ENCODE data around the gene IRX5. TPM values are rescaled to one million over a fixed set of nuclear protein-coding genes. Genes with fewer than 3 reads are reported as not detected.

The IRX5 gene
- total and polyA plus RNA-seq, 2 donors (not counting 1 experiment from before 2014, with no cell fraction given), result 0.05 to 0.17 TPM

DNA sequence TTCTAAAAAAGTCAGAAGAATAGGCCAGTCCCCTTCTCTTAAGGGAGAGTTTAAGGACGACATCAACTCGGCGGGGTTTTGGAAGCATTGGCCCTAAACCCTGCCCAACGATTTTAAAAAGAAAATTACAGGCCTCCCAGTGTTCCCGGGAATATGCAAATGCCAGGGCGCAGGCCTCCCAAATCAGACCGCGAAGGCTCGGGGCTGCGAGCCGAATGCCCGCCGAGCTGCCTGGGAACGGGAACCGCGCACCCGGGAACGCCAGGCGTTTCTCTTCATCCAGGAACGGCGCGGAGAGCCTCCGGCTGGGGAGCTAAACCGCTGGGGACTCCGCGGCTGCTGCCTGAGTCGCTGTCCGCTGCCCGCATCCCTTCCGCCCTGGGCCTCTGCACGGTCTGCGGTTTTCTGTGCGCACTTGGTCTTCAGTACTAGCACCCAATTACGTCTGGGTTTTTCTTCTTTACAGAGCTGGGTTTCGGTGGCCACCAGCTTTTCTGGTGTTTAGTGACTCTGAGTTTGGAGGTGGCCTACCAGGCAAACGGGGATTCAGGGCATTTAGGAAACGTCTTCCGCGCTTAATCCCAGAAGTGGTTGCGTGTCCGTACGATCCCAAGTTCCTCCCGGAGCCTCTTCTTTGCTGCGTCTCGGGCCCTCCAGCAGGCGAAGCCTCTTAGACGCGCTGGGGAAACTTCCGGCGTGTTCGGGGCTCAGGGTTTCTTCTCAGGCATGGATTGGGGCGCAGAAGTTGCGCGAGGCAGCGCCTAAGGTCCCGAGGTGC is 5.7 kb downstream of the IRX5 start:
- Histone ChIP-seq H3K36me3 (ENCODE audit: control insufficient read depth, insufficient read depth, low read length) (no peaks in the 10 kb centered on the region), H3K9ac (ENCODE audit: insufficient read depth, low read length) (no peak overlapping the region), H3K79me2 (ENCODE audit: control insufficient read depth, insufficient read depth, low read length) (no peaks in the 10 kb centered on the region), H3K27me3 (ENCODE audit: control insufficient read depth, insufficient read depth, low read length) (peaks cover 69% of the 10 kb centered on the region), H2AFZ (ENCODE audit: low read length) (no peak overlapping the region), H3K4me3 (replicated peaks in 1 of 4; ENCODE audit: control extremely low read depth in 1 of 4, insufficient read depth in 1 of 4, low read depth in 3 of 4, low read length in 4 of 4) (no peak overlapping the region), H3K4me1 (ENCODE audit: control insufficient read depth, extremely low read depth, insufficient read depth, low read length) (no peaks in the 10 kb centered on the region), H3K4me2 (ENCODE audit: extremely low read depth, insufficient read depth, low read length) (no peak overlapping the region), H4K20me1 (ENCODE audit: control insufficient read depth, extremely low read depth, insufficient read depth, low read length) (no peaks in the 10 kb centered on the region), H3K27ac (ENCODE audit: insufficient read depth, low read length) (no peak overlapping the region), H3K9me3 (ENCODE audit: control insufficient read depth, insufficient read depth, low read depth, low read length) (no peaks in the 10 kb centered on the region)
- DNase-seq (ENCODE audit: low read depth in 2 of 2), result peak in 1 of 2 donors; percentile 77
- peak; percentile 34 for TF ChIP-seq EZH2 (IDR thresholded peaks at IDR 0.05; ENCODE audit: low read length, missing control alignments)
- TF ChIP-seq, protein P1, sequence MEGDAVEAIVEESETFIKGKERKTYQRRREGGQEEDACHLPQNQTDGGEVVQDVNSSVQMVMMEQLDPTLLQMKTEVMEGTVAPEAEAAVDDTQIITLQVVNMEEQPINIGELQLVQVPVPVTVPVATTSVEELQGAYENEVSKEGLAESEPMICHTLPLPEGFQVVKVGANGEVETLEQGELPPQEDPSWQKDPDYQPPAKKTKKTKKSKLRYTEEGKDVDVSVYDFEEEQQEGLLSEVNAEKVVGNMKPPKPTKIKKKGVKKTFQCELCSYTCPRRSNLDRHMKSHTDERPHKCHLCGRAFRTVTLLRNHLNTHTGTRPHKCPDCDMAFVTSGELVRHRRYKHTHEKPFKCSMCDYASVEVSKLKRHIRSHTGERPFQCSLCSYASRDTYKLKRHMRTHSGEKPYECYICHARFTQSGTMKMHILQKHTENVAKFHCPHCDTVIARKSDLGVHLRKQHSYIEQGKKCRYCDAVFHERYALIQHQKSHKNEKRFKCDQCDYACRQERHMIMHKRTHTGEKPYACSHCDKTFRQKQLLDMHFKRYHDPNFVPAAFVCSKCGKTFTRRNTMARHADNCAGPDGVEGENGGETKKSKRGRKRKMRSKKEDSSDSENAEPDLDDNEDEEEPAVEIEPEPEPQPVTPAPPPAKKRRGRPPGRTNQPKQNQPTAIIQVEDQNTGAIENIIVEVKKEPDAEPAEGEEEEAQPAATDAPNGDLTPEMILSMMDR (conservative IDR thresholded peaks at IDR 0.05 in 1 of 2, IDR thresholded peaks at IDR 0.05 in 1 of 2; ENCODE audit: low read depth in 1 of 2, low read length in 2 of 2), result no peak

DNA sequence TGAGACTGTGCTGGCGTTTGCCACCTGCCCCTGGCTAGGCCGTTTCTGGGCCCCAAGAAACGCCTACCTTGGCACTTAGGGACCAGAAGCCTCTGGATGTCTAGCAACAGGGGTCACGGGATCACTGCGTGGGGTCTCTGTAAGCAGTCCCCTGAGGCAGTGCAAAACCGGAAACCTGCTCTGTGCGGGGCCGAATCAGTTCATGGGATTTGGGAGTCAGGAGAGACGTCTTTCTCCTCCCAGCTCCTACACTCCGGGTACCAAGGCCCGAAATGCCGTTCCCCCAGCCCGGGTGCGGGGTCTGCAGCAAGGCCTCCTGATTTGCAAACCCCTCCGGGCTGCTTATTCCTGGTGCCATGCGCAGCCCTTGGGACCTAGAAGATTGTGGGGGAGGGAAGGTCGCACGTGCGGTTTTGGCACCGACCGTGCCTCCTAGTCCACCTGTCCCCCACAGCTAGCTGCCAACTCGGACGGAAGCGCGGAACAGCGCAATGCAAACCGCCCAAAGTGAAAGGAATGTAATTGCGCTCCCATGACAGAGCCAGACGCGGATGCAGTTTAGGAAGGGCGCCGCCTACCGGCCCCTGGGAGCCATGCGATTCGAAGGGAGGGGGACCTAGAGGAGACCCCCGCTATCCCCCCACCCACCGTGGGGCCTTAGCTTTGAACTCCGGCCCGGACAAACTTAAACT is 6.5 kb downstream of the IRX5 start:
- Histone ChIP-seq H3K9me3 (ENCODE audit: control insufficient read depth, insufficient read depth, low read depth, low read length) (no peaks in the 10 kb centered on the region), H3K4me2 (ENCODE audit: extremely low read depth, insufficient read depth, low read length) (no peak overlapping the region), H3K79me2 (ENCODE audit: control insufficient read depth, insufficient read depth, low read length) (no peaks in the 10 kb centered on the region), H3K36me3 (ENCODE audit: control insufficient read depth, insufficient read depth, low read length) (no peaks in the 10 kb centered on the region), H3K4me3 (replicated peaks in 1 of 4; ENCODE audit: control extremely low read depth in 1 of 4, insufficient read depth in 1 of 4, low read depth in 3 of 4, low read length in 4 of 4) (no peak overlapping the region), H3K27ac (ENCODE audit: insufficient read depth, low read length) (no peak overlapping the region), H2AFZ (ENCODE audit: low read length) (no peak overlapping the region), H3K27me3 (ENCODE audit: control insufficient read depth, insufficient read depth, low read length) (peaks cover 62% of the 10 kb centered on the region), H3K9ac (ENCODE audit: insufficient read depth, low read length) (no peak overlapping the region), H3K4me1 (ENCODE audit: control insufficient read depth, extremely low read depth, insufficient read depth, low read length) (no peaks in the 10 kb centered on the region), H4K20me1 (ENCODE audit: control insufficient read depth, extremely low read depth, insufficient read depth, low read length) (no peaks in the 10 kb centered on the region)
- DNase-seq (ENCODE audit: low read depth in 2 of 2), result peak in 1 of 2 donors; percentile 66
- no peak for TF ChIP-seq EZH2 (IDR thresholded peaks at IDR 0.05; ENCODE audit: low read length, missing control alignments)
- TF ChIP-seq, protein P1 (conservative IDR thresholded peaks at IDR 0.05 in 1 of 2, IDR thresholded peaks at IDR 0.05 in 1 of 2; ENCODE audit: low read depth in 1 of 2, low read length in 2 of 2), result peak in 1 of 2 donors; percentile 34

DNA sequence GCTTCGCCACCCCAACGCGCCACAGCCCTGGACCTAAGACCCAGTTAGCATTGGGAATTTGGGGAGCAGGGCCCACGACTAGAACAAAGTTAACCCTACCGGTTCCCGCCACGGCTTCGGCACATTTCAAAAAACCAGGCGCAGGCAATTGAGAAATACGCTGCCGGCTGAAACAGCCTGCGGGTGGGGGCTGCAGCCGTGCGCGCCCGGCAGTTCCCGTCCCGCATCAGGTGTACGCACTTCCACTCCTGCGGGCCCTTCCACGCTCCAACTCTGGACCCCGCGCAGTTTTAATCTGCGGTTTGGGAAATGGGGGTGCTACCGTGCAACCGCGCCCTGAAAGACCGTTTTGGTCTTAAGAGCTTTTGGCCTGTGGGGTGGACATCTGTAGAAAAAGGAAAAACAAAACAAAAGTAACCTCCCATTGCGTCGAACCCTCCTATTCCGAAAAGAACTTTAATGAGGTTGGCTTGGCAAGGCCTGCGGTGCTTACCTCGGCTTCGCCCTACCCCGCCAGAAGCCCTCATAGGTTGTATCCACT is 7.1 kb downstream of the IRX5 start:
- Histone ChIP-seq H4K20me1 (ENCODE audit: control insufficient read depth, extremely low read depth, insufficient read depth, low read length) (no peaks in the 10 kb centered on the region), H3K27ac (ENCODE audit: insufficient read depth, low read length) (no peak overlapping the region), H2AFZ (ENCODE audit: low read length) (no peak overlapping the region), H3K79me2 (ENCODE audit: control insufficient read depth, insufficient read depth, low read length) (no peaks in the 10 kb centered on the region), H3K27me3 (ENCODE audit: control insufficient read depth, insufficient read depth, low read length) (peaks cover 57% of the 10 kb centered on the region), H3K9me3 (ENCODE audit: control insufficient read depth, insufficient read depth, low read depth, low read length) (no peaks in the 10 kb centered on the region), H3K4me3 (replicated peaks in 1 of 4; ENCODE audit: control extremely low read depth in 1 of 4, insufficient read depth in 1 of 4, low read depth in 3 of 4, low read length in 4 of 4) (no peak overlapping the region), H3K36me3 (ENCODE audit: control insufficient read depth, insufficient read depth, low read length) (no peaks in the 10 kb centered on the region), H3K4me2 (ENCODE audit: extremely low read depth, insufficient read depth, low read length) (no peak overlapping the region), H3K9ac (ENCODE audit: insufficient read depth, low read length) (no peak overlapping the region), H3K4me1 (ENCODE audit: control insufficient read depth, extremely low read depth, insufficient read depth, low read length) (no peaks in the 10 kb centered on the region)
- TF ChIP-seq, protein P1 (conservative IDR thresholded peaks at IDR 0.05 in 1 of 2, IDR thresholded peaks at IDR 0.05 in 1 of 2; ENCODE audit: low read depth in 1 of 2, low read length in 2 of 2), result no peak
- TF ChIP-seq EZH2 (IDR thresholded peaks at IDR 0.05; ENCODE audit: low read length, missing control alignments), result no peak
- no peak for DNase-seq (ENCODE audit: low read depth in 2 of 2)
